SK-N-MC (cell line): ENCODE results near the gene TMEM80.

Experiments
- EZH2 ChIP-seq: fragments of 200-600 bp; sonication (generic); IDR thresholded peaks from one replicate; pipeline ENCODE4 v1.6.1; 2017; ENCODE audit warnings: antibody characterized with exemption
- POLR2AphosphoS5 ChIP-seq: IDR thresholded peaks from 2 replicates; pipeline ENCODE4 v1.6.1; 2012; ENCODE audit warnings: mild to moderate bottlenecking, low read depth, low read length, borderline replicate concordance

- no peak for TF ChIP-seq POLR2AphosphoS5
- no peak for TF ChIP-seq EZH2
These were observed 49.4 kb upstream of the TMEM80 start for GRCh38 chr11:646214-646613.
